HG03159 (cell line): Measurements from ENCODE around the gene EFEMP1.
"Not testable (repeated sequence)": the region's sequence is repeated elsewhere in the genome, so short reads cannot be mapped to it uniquely, and the experiment has no call there.

Source experiments
- ATAC-seq: cut with Tn5 transposase; IDR thresholded peaks from one replicate; pipeline ENCODE4 v1.9.1; 2021; ENCODE audit warnings: mild to moderate bottlenecking, moderate library complexity; ENCODE audit not compliant: unreplicated experiment

EFEMP1 gene

GRCh38 chr2:55869637-55870325 is 53.8 kb downstream of the EFEMP1 start:
- ATAC-seq = no peak

- ATAC-seq = no peak
Observed at GRCh38 chr2:55865096-55865835, 58.3 kb downstream of the EFEMP1 start.

GRCh38 chr2:55864351-55865084 is 59.1 kb downstream of the EFEMP1 start:
- ATAC-seq = no peak

GRCh38 chr2:55862673-55863390 is 60.8 kb downstream of the EFEMP1 start:
- ATAC-seq = no peak

DNA sequence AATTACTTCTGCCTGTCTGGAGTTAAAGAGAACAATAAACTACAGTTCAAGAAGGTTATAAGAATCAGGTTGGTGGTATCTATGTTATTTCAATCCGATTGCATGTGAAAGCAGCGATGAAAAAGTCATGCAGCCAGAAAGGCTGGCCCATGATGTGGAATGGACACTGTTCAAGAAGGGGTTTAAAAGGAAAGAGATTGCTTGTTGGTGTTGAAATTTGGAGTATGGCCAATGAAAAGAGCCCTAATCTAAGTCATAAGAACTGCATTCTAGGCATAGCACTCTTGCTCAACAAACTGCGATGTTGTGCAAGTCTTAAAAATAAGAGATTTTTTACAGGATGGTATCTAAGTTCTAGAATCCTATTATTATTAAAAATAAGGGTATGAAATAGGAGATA is 61.3 kb downstream of the EFEMP1 start:
- no peak for ATAC-seq

- ATAC-seq = no peak
Observed at GRCh38 chr2:55861733-55862132, 61.8 kb downstream of the EFEMP1 start.

DNA sequence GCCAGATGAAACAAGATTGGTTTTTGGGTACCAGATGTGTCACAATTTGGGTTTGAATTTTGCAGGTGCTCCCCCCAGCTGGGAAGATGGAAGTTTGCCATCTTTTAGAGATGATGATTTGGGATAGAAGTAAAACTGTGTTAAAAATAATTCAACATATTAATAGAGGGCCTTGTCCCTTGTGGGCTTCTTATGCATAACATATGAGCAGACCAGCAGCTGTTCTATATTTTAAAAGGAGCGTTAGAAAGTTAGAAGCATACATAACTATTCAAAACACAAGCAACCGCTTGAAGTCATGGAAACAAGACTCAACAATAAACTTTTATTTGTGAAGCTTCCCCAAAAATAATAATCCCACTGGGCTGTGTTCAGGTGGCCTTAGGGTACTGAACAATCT is 62.8 kb downstream of the EFEMP1 start:
- no peak for ATAC-seq

DNA sequence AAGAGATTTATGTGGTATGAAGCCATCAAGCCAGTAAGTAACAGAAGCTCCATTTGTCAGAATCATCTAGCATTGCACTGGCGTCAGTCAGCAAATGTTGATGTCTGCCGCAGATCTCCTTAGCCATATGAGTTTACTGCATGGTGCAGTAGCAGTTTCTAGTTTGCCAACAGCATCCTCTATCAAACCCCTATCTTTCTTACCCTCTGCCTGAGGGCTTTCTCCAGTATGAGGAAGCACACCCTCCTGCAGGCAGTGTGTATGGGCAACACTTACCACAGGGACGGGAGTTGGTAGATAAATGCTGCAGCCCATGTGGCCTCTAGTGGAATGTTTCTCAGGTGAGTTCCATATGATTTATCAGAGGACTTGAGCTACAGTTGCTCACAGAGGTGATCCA is 63.7 kb downstream of the EFEMP1 start:
- ATAC-seq = no peak

GRCh38 chr2:55857766-55858165 is 65.8 kb downstream of the EFEMP1 start:
- no peak for ATAC-seq

- ATAC-seq = no peak
Observed at GRCh38 chr2:55856936-55857335, 66.6 kb downstream of the EFEMP1 start.

DNA sequence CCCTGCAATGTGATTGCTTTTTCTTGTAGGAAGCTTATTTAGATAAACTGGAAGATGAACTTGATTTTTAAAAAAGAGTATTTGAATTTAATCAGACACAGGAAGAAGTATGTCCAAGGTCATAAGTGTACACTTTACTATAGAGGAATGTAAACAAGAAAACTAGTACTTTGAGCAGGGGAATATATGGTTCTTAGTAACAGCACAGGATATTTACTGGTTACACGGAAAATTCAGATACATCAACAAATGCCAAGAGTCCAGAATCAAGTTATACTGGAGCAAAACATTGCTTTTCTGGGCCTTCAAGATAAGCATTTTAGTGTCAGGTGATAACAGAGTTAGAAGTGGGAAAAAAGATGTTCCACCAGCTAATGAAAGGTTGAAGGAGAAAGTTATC is 75.5 kb downstream of the EFEMP1 start:
- ATAC-seq = no peak

DNA sequence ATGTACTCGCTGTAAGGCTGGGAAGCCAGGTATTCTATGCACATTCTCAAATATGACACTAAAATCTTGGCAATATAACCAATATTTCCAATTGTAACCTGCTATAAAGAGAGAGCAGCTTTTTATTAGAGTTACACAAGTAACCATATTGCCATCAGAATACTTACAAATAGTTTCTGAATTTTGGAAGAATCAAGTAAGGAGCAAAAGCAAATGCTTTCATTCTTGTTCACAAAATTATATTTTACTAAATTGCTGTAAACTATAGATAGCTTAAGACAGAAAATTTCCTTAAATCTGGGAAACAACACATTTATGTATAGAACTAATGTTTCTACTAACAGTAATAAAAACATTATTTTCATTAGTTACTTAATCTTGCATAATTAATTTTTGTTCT is 77.2 kb downstream of the EFEMP1 start:
- no peak for ATAC-seq

DNA sequence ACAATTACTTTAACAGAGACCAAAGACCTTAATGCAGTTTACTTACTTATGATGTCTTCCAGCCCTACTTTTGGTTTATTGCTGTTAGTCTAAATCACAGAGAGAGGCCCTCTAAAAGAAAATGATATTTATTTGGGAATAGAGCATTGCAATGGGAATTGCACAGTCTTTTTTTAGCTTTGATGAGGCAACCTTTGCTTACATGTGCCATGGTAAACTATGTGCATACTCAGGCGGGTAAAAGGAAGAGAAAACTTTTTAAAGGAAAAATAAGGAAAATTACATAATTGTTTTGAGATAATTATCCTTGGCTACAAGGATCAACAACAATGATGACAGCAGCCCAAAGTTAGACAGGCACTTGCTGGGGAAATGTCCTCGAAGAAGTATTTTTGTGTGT is 78.6 kb downstream of the EFEMP1 start:
- no peak for ATAC-seq

DNA sequence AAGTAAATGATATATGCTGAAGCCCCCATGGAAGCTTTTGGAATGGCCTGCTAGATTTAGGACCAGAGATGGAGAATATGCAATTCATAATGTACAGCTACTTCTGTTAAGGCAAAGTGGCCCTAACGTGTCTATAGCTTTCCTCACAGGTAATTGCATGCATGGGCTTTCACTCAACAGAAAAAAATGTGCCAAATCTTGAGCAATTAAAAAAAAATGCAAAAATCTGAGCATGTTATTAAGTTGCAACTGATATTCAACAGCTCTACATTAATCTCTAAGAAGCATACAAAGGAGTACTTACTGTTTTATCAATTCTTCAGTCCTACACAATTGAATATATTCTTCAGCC is 79.6 kb downstream of the EFEMP1 start:
- no peak for ATAC-seq

GRCh38 chr2:55843096-55843993 is 80.2 kb downstream of the EFEMP1 start:
- ATAC-seq = no peak

DNA sequence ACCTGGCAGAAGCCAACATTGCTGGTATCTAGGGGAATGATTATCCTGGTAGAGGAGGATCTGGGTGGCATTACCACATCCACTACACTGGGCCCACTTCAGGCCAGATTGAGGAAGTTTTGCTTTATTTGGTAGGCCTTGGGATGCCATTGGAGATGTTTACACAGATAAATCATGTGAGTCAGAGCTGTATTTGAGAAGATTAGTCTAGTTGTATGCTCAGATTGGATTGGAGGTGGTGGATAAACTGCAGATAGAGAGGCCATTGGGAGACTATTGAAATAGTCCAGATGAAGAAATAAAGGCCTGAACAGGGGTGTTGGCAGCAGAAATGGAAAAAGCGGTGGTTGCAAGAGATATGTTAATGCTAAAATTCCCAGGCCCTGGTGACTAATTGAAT is 81.5 kb downstream of the EFEMP1 start:
- ATAC-seq = no peak

DNA sequence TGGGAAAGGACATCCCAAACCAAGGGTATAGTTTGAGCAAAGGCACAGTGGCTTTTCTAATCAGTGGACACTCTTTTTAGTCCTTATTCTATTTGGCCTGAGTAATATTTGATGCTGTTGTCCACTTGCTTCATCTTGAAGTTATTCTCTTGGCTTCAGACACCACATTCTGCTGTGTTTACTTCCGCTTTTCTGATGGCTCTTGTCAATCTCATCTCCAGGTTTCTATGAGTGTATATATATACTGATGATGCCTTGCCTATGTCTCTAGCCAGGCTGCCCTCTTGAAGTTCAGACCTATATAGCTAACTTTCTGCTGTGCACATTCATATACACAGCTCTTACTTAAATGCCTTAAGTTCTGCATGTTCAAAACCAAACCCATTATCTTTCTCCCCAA is 83.1 kb downstream of the EFEMP1 start:
- ATAC-seq = no peak

GRCh38 chr2:55839182-55839819 is 84.3 kb downstream of the EFEMP1 start:
- no peak for ATAC-seq

DNA sequence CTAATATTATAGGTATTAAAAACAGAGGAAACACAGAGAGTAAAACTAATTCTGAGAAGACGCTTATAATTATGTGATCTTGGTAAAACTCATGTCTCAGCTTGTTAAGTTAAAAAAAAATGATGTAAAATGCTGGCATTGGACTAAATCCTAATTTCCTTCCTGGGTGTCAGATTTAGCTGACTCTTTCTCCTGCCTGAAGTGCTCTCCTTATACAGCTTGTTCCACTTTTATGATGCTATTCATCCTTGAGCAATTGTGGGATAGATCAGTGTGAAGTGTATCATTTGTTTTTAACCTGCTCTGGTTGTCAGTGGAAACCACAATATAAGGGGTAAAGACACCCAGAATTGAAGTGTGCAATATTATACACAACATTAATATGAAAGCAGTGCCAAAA is 84.9 kb downstream of the EFEMP1 start:
- no peak for ATAC-seq

GRCh38 chr2:55838117-55838516 is 85.5 kb downstream of the EFEMP1 start:
- not testable (repeated sequence) for ATAC-seq
